ENCODE results near the gene CCDC152. TPM values are rescaled to one million over a fixed set of nuclear protein-coding genes. Genes with fewer than 3 reads are reported as not detected.
A peak's percentile ranks its signal among the peaks of the same experiment; 100 is the strongest.
"Not testable (repeated sequence)": the region's sequence is repeated elsewhere in the genome, so short reads cannot be mapped to it uniquely, and the experiment has no call there.

Gene CCDC152
- total RNA-seq, 1 donor: 5.8 TPM

DNA sequence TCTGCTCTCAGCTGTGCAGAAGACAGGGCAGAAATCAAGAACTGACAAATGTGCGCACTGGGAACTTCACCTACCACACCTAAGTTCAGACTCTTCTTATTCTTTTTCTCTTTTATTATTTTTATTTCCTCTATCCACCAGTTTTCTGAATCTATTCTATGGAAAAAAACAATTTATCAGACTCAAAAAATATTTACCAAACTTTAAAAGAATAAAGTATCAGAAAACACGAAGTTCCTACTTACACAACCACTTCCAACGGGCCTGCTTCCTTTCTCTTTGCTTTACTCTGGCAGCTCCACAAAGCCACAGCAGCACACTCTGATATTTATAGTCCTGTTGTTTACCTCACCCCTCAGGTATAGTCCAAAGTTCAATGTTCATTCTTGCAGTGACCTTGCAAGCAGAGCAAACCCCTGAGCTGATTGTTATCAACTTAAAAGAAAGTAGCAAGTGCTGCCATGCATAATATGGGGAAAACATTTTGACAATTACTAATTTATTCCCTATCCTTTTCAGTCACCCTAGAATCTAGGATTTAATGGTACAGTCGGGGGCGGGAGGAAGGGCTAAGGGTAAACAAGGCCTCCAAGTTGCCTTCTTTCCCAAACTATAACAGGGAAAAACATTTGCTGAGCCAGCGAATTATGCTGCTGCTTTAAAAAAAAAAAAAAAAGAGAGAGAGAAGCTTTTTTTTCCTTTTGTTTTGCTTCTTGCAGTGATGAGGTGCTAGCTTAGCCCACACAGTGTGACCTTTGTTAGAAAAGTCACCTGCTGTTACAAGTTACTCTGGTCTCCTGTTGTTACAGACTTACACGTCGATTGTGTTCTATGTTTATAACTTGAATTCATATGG is 55.2 kb downstream of the CCDC152 start, which contains the start of gene SELENOP:
Gene SELENOP, minus strand, starts transcription at position 302 of the 856 bp plus-strand sequence. CDS start 3,539 bp downstream, outside the sequence.
- TF ChIP-seq, protein P1, sequence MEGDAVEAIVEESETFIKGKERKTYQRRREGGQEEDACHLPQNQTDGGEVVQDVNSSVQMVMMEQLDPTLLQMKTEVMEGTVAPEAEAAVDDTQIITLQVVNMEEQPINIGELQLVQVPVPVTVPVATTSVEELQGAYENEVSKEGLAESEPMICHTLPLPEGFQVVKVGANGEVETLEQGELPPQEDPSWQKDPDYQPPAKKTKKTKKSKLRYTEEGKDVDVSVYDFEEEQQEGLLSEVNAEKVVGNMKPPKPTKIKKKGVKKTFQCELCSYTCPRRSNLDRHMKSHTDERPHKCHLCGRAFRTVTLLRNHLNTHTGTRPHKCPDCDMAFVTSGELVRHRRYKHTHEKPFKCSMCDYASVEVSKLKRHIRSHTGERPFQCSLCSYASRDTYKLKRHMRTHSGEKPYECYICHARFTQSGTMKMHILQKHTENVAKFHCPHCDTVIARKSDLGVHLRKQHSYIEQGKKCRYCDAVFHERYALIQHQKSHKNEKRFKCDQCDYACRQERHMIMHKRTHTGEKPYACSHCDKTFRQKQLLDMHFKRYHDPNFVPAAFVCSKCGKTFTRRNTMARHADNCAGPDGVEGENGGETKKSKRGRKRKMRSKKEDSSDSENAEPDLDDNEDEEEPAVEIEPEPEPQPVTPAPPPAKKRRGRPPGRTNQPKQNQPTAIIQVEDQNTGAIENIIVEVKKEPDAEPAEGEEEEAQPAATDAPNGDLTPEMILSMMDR (IDR thresholded peaks at IDR 0.05; ENCODE audit: insufficient read depth, low read length): no peak
- H3K4me3 ChIP-seq (ENCODE audit: low read depth, low read length): no peak within 1 kb of the TSS
- peak; percentile 26 for DNase-seq (ENCODE audit: low read depth)

DNA sequence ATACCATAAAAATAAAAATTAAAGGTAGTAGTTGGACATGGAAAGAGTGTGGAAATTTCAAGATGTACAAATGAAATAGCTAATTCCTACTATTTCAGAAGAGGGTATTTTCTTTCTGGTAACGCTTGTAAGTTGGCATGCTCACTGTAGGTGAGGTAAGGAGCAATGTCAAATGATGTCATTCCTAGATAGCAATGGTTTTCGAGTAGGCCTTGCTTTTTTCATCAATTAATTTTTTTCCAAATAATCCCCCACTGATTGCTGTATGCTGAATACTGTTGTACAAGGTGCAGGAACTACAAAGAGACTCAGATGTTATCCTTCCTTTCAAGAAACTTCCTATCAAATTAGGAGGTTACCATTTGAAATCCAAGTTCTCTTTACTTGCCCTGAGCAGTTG is 56.0 kb downstream of the CCDC152 start:
- no peak for DNase-seq (ENCODE audit: low read depth)
- TF ChIP-seq, protein P1 (IDR thresholded peaks at IDR 0.05; ENCODE audit: insufficient read depth, low read length): no peak
- H3K4me3 ChIP-seq (ENCODE audit: low read depth, low read length): no peak overlapping the region

DNA sequence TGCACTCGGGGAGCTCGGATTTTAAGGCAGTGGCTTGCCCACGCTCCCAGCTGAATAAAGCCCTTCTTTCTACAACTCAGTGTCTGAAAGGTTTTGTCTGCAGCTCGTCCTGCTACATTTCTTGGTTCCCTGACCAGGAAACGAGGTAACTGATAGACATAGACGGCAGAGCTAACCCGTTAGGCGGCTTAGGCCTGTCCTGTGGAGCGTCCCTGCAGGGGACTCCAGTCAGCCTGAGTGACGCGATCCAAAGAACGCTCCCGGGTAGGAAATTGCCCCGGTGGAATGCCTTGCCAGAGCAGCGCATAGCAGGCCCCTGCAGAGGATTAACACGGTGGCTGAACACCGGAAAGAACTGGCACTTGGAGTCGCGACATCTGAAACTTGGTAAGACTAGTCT is 56.9 kb downstream of the CCDC152 start:
- TF ChIP-seq, protein P1 (IDR thresholded peaks at IDR 0.05; ENCODE audit: insufficient read depth, low read length): no peak
- DNase-seq (ENCODE audit: low read depth): no peak
- H3K4me3 ChIP-seq (ENCODE audit: low read depth, low read length): no peak overlapping the region

DNA sequence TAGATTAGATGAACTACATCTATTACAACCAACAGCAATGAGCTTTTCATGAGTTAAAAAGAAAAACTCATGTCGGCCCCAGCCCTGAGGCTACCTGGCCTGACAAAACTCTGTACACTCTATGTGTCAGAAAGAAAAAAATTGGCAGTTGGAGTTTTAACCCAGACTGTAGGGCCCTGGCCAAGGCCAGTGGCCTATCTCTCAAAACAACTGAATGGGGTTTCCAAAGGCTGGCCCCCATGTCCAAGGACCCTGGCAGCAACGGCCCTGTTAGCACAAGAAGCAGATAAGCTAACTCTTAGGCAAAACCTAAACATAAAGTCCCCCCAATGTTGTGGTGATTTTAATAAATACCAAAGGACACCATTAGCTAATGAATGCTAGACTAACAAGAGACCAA is 59.9 kb downstream of the CCDC152 start:
- DNase-seq (ENCODE audit: low read depth); H3K4me3 ChIP-seq (ENCODE audit: low read depth, low read length): not testable (repeated sequence)

DNA sequence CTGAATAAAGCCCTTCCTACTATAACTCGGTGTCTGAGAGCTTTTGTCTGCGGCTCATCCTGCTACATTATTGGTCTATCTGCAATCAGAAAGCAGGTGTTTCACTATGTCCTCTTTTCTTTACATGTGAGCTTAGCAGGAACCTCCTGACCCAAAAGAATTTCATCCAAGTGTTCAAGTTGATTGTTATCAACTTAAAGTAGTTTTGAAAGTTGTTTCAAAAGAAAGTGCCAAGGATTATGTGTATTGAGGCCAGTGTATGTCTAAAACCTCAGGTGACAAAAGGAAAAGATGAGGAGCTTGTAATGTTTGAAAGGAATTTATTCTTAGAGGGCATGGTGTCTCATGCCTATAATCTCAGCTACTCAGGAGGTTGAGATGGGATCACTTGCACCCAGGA is 63.1 kb downstream of the CCDC152 start:
- TF ChIP-seq, protein P1 (IDR thresholded peaks at IDR 0.05; ENCODE audit: insufficient read depth, low read length): no peak
- no peak overlapping the region for H3K4me3 ChIP-seq (ENCODE audit: low read depth, low read length)
- DNase-seq (ENCODE audit: low read depth): no peak

DNA sequence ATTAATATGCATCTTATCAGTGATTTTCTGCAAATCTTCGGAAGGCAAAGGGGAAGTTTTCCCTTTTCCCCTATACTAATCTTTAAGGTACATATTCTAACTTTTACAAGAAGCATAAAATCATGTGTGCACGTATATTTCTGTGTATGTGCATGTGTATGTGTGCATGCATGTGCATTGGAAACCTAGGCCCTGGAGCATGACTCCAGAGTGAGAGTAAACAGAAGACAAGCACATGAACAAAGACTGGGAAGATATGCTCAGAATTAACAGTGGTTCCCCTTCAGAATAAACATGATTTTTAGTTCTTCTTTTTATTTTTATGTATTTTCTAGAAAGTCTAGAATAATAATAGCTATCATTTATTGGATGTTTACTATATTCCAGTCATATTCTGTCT is 65.9 kb downstream of the CCDC152 start:
- no peak for DNase-seq (ENCODE audit: low read depth)
- TF ChIP-seq, protein P1 (IDR thresholded peaks at IDR 0.05; ENCODE audit: insufficient read depth, low read length): no peak
- no peak overlapping the region for H3K4me3 ChIP-seq (ENCODE audit: low read depth, low read length)

DNA sequence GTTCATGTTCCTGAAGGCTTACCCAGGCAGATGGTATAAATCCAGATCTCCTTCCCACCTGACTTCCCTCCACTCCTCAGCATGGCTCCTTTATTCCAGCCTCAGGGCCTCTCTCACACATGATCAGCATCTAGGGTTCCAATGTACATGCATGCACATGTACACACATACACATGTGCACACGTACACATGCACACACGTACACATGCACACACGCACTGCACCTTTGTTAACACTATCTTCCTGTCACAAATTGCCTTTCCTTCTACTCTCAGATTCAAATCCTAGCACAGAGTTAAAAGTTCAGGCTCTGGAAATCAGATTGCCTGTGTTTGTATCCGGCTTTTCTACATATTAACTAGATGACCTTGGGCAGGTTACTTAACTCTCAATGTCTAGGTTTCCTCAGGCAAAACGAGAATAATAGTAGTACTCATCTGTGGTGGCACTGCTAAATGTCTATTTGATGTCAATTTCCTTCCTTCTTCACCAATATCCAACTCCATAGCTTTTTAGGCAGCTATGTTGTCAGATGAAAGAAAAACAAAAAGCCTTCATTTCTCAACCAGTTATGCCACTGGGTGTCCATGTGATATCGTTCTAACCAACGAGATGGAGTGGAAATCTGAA is 67.8 kb downstream of the CCDC152 start:
- TF ChIP-seq, protein P1 (IDR thresholded peaks at IDR 0.05; ENCODE audit: insufficient read depth, low read length): no peak
- H3K4me3 ChIP-seq (ENCODE audit: low read depth, low read length): no peak overlapping the region
- DNase-seq (ENCODE audit: low read depth): no peak

Data from fibroblast of the aortic adventitia (primary cell).